Thoracic aorta (tissue), 2 donors: ENCODE data around the gene SF3B5. TPM values are rescaled to one million over a fixed set of nuclear protein-coding genes. Genes with fewer than 3 reads are reported as not detected.
A peak's percentile ranks its signal among the peaks of the same experiment; 100 is the strongest.

ENCODE experiments used
- ATAC-seq: fragments of 150-250 bp; one replicate; pipeline ENCODE4 v1.8.0; 2017; ENCODE audit warnings: low read depth; ENCODE audit not compliant: insufficient number of reproducible peaks, low FRiP score
- DNase-seq: peaks from one replicate; pipeline ENCODE4 v3.0.0-alpha.2; 2020; ENCODE audit warnings: low spot score
- H3K27ac ChIP-seq, 2 donors: fragments of 200-600 bp; sonication (generic); 1 replicate in 1 of 2; 2 replicates in 1 of 2; pipeline ENCODE4 v1.5.1; 2016; ENCODE audit warnings: mild to moderate bottlenecking in 2 of 2, moderate library complexity in 2 of 2
- H3K27me3 ChIP-seq: fragments of 200-600 bp; sonication (generic); replicated peaks from 2 replicates; pipeline ENCODE4 v1.6.0; 2016; ENCODE audit warnings: mild to moderate bottlenecking; ENCODE audit not compliant: insufficient read depth
- H3K36me3 ChIP-seq: fragments of 200-600 bp; sonication (generic); one replicate; pipeline ENCODE4 v1.5.1; 2016
- H3K4me1 ChIP-seq, 2 donors: fragments of 200-600 bp; sonication (generic); 1 replicate in 1 of 2; 2 replicates in 1 of 2; pipeline versions ENCODE4 v1.5.1 to v1.6.0; 2016; ENCODE audit warnings: low read depth in 2 of 2, mild to moderate bottlenecking in 1 of 2; ENCODE audit not compliant: control insufficient read depth in 1 of 2
- H3K4me3 ChIP-seq: fragments of 200-600 bp; sonication (generic); 2 replicates; pipeline ENCODE4 v1.5.1; 2016; ENCODE audit warnings: mild to moderate bottlenecking
- H3K9me3 ChIP-seq: fragments of 200-600 bp; sonication (generic); 2 replicates; pipeline ENCODE4 v1.5.1; 2016
- total RNA-seq, 2 donors: library from RNA; depleted of rRNA; stranded (reverse); fragments of >200 nt; gene quantifications; one replicate each; pipeline versions ENCODE4 v1.1.0 to v1.2.3, GENCODE V29; 2016
- TF ChIP-seq, protein P1 (sequence below): fragments of 200-600 bp; sonication (generic); IDR thresholded peaks from one replicate; pipeline ENCODE4 v1.5.1; 2019; ENCODE audit warnings: antibody characterized with exemption

Gene SF3B5
- total RNA-seq, 2 donors from 2014 or later: 92.6 to 95.7 TPM

GRCh38 chr6:144103026-144103563 is 7.7 kb upstream of the SF3B5 start:
- no peaks in the 10 kb centered on the region for H3K36me3 ChIP-seq
- no peak for DNase-seq
- no peaks in the 10 kb centered on the region for H3K9me3 ChIP-seq
- TF ChIP-seq, protein P1, sequence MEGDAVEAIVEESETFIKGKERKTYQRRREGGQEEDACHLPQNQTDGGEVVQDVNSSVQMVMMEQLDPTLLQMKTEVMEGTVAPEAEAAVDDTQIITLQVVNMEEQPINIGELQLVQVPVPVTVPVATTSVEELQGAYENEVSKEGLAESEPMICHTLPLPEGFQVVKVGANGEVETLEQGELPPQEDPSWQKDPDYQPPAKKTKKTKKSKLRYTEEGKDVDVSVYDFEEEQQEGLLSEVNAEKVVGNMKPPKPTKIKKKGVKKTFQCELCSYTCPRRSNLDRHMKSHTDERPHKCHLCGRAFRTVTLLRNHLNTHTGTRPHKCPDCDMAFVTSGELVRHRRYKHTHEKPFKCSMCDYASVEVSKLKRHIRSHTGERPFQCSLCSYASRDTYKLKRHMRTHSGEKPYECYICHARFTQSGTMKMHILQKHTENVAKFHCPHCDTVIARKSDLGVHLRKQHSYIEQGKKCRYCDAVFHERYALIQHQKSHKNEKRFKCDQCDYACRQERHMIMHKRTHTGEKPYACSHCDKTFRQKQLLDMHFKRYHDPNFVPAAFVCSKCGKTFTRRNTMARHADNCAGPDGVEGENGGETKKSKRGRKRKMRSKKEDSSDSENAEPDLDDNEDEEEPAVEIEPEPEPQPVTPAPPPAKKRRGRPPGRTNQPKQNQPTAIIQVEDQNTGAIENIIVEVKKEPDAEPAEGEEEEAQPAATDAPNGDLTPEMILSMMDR: no peak
- no peak overlapping the region for H3K27ac ChIP-seq
- no peaks in the 10 kb centered on the region for H3K4me1 ChIP-seq
- ATAC-seq: no peak
- no peak overlapping the region for H3K4me3 ChIP-seq
- no peaks in the 10 kb centered on the region for H3K27me3 ChIP-seq

GRCh38 chr6:144098993-144099392 is 3.6 kb upstream of the SF3B5 start:
- no peak for DNase-seq
- Histone ChIP-seq H3K9me3 (no peaks in the 10 kb centered on the region), H3K36me3 (no peaks in the 10 kb centered on the region), H3K27me3 (no peaks in the 10 kb centered on the region), H3K4me3 (no peak overlapping the region), H3K4me1 (peaks cover 9 to 10% of the 10 kb centered on the region in 2 donors), H3K27ac (no peak overlapping the region)
- ATAC-seq: no peak
- TF ChIP-seq, protein P1: no peak

DNA sequence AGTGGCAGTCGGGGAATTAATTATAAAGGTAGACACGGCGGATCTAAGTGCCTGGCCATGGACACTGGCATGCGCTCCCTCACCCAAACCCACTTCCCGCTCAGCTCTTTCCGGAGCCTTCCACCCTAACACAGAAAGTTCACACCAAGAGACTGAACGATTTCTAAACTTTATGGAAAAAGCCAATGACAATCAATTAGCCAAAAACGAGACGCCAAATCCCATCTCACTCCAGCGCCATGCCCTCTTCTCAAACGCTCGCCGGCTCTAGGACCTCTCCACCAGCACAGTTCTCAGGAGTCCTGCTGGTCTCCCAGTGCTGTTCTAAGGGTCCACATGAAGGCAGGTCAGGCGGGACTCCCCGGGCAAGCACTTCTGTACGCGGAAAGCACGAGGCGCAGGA is 641 bp downstream of the SF3B5 start:
- Histone ChIP-seq H3K27me3 (no peaks in the 10 kb centered on the region), H3K4me1 (peaks cover 14 to 16% of the 10 kb centered on the region in 2 donors), H3K9me3 (no peaks in the 10 kb centered on the region), H3K36me3 (no peaks in the 10 kb centered on the region), H3K27ac (peak overlapping the region; percentile 69 to 77), H3K4me3 (peak overlapping the region; percentile 81)
- ATAC-seq: no peak
- TF ChIP-seq, protein P1: no peak
- DNase-seq: no peak

GRCh38 chr6:144093658-144094057 is 1.7 kb downstream of the SF3B5 start:
- ATAC-seq (no peak), DNase-seq (no peak)
- H3K27ac ChIP-seq: no peak overlapping the region
- H3K9me3 ChIP-seq: no peaks in the 10 kb centered on the region
- no peaks in the 10 kb centered on the region for H3K36me3 ChIP-seq
- TF ChIP-seq, protein P1: no peak
- peaks cover 14 to 16% of the 10 kb centered on the region in 2 donors for H3K4me1 ChIP-seq
- no peaks in the 10 kb centered on the region for H3K27me3 ChIP-seq
- H3K4me3 ChIP-seq: no peak overlapping the region

GRCh38 chr6:144093236-144093635 is 2.1 kb downstream of the SF3B5 start:
- no peaks in the 10 kb centered on the region for H3K27me3 ChIP-seq
- no peaks in the 10 kb centered on the region for H3K36me3 ChIP-seq
- H3K4me3 ChIP-seq: no peak overlapping the region
- no peaks in the 10 kb centered on the region for H3K9me3 ChIP-seq
- no peak for DNase-seq
- TF ChIP-seq, protein P1: no peak
- H3K27ac ChIP-seq: no peak overlapping the region
- H3K4me1 ChIP-seq: peaks cover 14 to 16% of the 10 kb centered on the region in 2 donors
- no peak for ATAC-seq
